Pancreas (tissue), 10 donors: ENCODE data around the gene RBM25. TPM values are rescaled to one million over a fixed set of nuclear protein-coding genes. Genes with fewer than 3 reads are reported as not detected.

Experiments used
- ATAC-seq, 4 donors: fragments of 200-7000 bp; cut with Tn5 transposase; one replicate each; pipeline versions ENCODE4 v1.8.0 to v1.9.1; 2020; ENCODE audit warnings: mild to moderate bottlenecking in 4 of 4, moderate library complexity in 4 of 4
- DNase-seq, 6 donors: peaks; one replicate each; pipeline ENCODE4 v3.0.0-alpha.2; 2020
- FAIRE-seq: peaks from 2 replicates; lab custom pipeline; 2012; peaks lifted over from hg19 to GRCh38; lab: Jason Lieb, UNC
- H3K27ac ChIP-seq, 4 donors: fragments of 200-600 bp; sonication (generic); 1 replicate in 3 of 4; 2 replicates in 1 of 4; pipeline versions ENCODE4 v1.5.0 to v1.8.0; 2020
- H3K27me3 ChIP-seq, 4 donors: fragments of 200-600 bp; one replicate each; pipeline ENCODE4 v1.8.0; 2021
- H3K36me3 ChIP-seq, 3 donors: fragments of 200-600 bp; sonication (generic) in 1 of 3; one replicate each; pipeline versions ENCODE4 v1.5.0 to v1.8.0; 2020 to 2021
- H3K4me1 ChIP-seq, 3 donors: fragments of 200-600 bp; one replicate each; pipeline ENCODE4 v1.8.0; 2021
- H3K4me3 ChIP-seq, 4 donors: fragments of 200-600 bp; sonication (generic) in 2 of 4; one replicate each; pipeline versions ENCODE4 v1.5.0 to v1.8.0; 2020 to 2021
- H3K9me3 ChIP-seq, 4 donors: fragments of 200-600 bp; one replicate each; pipeline ENCODE4 v1.8.0; 2021
- CTCF ChIP-seq, 4 donors: fragments of 200-600 bp; sonication (generic) in 3 of 4; IDR thresholded peaks; one replicate each; pipeline versions ENCODE4 v1.5.0 to v1.8.0; 2021; ENCODE audit warnings: antibody characterized with exemption in 4 of 4
- WGBS, 2 donors: extraction: QIAGEN DNeasy Blood & Tissue Kit; methylation state at CpG; one replicate each; pipeline ENCODE4 v1.1.7; 2013; 5-methylcytosine and 5-hydroxymethylcytosine counted together
- intact Hi-C, 3 donors: fragments of 100-400 bp; cut with DNase I; formaldehyde crosslinking; loops; one replicate each; pipeline versions ENCODE4 v1.11.1 to v1.14.2; 2022
- polyA plus RNA-seq, 2 donors: library from polyadenylated mRNA; stranded (reverse); fragments of 200-250 nt; gene quantifications; one replicate each; pipeline ENCODE4 v1.2.3, GENCODE V29; 2013
- total RNA-seq, 6 donors: library from RNA; stranded (reverse); fragmentation: NEBNext Ultra II Directional in 4 of 6; extraction: Animal tissue kit (Norgen Biotek cat#: 25700) in 4 of 6; gene quantifications; one replicate each; pipeline versions ENCODE4 v1.2.1 to v1.2.4, GENCODE V29; 2021 to 2023
- donor health status: healthy with polysubstance abuse.
- donor health status: DM: no; HTN: no; CAD: no; lungs with moderate emphysema.
- donor health status: DM: no; HTN: no; CAD: no.
- donor health status: control.
- donor health status: control.
- donor health status: Bipolar disorder and iron deficiency.
- donor health status: DM: yes; HTN: yes; CAD: no.
- donor health status: DM: no; HTN: no; CAD: no.
- donor health status: DM: no; HTN: no; CAD: no.
- donor health status: DM: yes; HTN: yes; CAD: no.

RBM25 gene
- total and polyA plus RNA-seq, 8 donors, result 22.7 to 62.8 (median 33.1) TPM

GRCh38 chr14:73143617-73144016 is 85.3 kb downstream of the RBM25 start:
- intact Hi-C loops, result no loop called here
- no peak for TF ChIP-seq CTCF (IDR thresholded peaks at IDR 0.05)
- no peaks in the 10 kb centered on the region for H3K27me3 ChIP-seq
- DNase-seq, result no peak
- peaks cover 0 to 6% (median 0%) of the 10 kb centered on the region in 3 donors for H3K36me3 ChIP-seq
- H3K27ac ChIP-seq, result no peak overlapping the region
- FAIRE-seq, result no peak
- H3K9me3 ChIP-seq, result no peaks in the 10 kb centered on the region
- no peak overlapping the region for H3K4me3 ChIP-seq
- WGBS, 2 donors, result 88 to 90% methylated on average over 3 of the region's 3 CpGs
- peaks cover 0 to 6% (median 0%) of the 10 kb centered on the region in 3 donors for H3K4me1 ChIP-seq
- no peak for ATAC-seq

- no peak for DNase-seq
- ATAC-seq, result no peak
- Histone ChIP-seq H3K9me3 (no peaks in the 10 kb centered on the region), H3K4me1 (peaks cover 0 to 3% (median 0%) of the 10 kb centered on the region in 3 donors), H3K36me3 (peaks cover 0 to 12% (median 0%) of the 10 kb centered on the region in 3 donors), H3K4me3 (no peak overlapping the region), H3K27ac (no peak overlapping the region), H3K27me3 (no peaks in the 10 kb centered on the region)
- no peak for TF ChIP-seq CTCF (IDR thresholded peaks at IDR 0.05)
- no peak for FAIRE-seq
- WGBS, 2 donors, result 96 to 98% methylated on average over 3 of the region's 3 CpGs
- intact Hi-C loops, result no loop called here
Observed at GRCh38 chr14:73145371-73145770, 87.0 kb downstream of the RBM25 start.

- Histone ChIP-seq H3K27ac (no peak overlapping the region), H3K9me3 (no peaks in the 10 kb centered on the region), H3K36me3 (peaks cover 0 to 15% (median 0%) of the 10 kb centered on the region in 3 donors), H3K4me3 (no peak overlapping the region), H3K27me3 (no peaks in the 10 kb centered on the region), H3K4me1 (no peaks in the 10 kb centered on the region)
- 87 to 91% methylated on average over 3 of the region's 3 CpGs for WGBS, 2 donors
- DNase-seq (no peak), FAIRE-seq (no peak), ATAC-seq (no peak)
- no peak for TF ChIP-seq CTCF (IDR thresholded peaks at IDR 0.05)
- intact Hi-C loops, result no loop called here
Observed at GRCh38 chr14:73146111-73146510, 87.8 kb downstream of the RBM25 start.

- no peak overlapping the region for H3K4me3 ChIP-seq
- no peak overlapping the region for H3K27ac ChIP-seq
- no peaks in the 10 kb centered on the region for H3K4me1 ChIP-seq
- DNase-seq, result no peak
- H3K36me3 ChIP-seq, result peaks cover 0 to 17% (median 0%) of the 10 kb centered on the region in 3 donors
- H3K9me3 ChIP-seq, result no peaks in the 10 kb centered on the region
- FAIRE-seq, result no peak
- no peak for TF ChIP-seq CTCF (IDR thresholded peaks at IDR 0.05)
- intact Hi-C loops, result no loop called here
- 70 to 91% methylated on average over 2 of the region's 2 CpGs for WGBS, 2 donors
- no peak for ATAC-seq
- H3K27me3 ChIP-seq, result no peaks in the 10 kb centered on the region
Observed at GRCh38 chr14:73149753-73150152, 91.4 kb downstream of the RBM25 start.

GRCh38 chr14:73153272-73153671 is 94.9 kb downstream of the RBM25 start:
- no peak for TF ChIP-seq CTCF (IDR thresholded peaks at IDR 0.05)
- Histone ChIP-seq H3K27ac (no peak overlapping the region), H3K36me3 (peaks cover 0 to 15% (median 0%) of the 10 kb centered on the region in 3 donors), H3K4me3 (no peak overlapping the region), H3K9me3 (no peaks in the 10 kb centered on the region), H3K27me3 (no peaks in the 10 kb centered on the region), H3K4me1 (no peaks in the 10 kb centered on the region)
- no peak for FAIRE-seq
- DNase-seq, result no peak
- no peak for ATAC-seq
- intact Hi-C loops, result no loop called here
